Esophagus muscularis mucosa (tissue), 4 donors: ENCODE results near the gene TRIM71.

Source experiments
- CTCF ChIP-seq, 3 experiments: fragments of 200-600 bp in 2 of 3; fragments of 450-650 bp in 1 of 3; sonication (generic) in 2 of 3; IDR thresholded peaks; one replicate each; pipeline ENCODE4 v1.5.1; 2017 to 2019; ENCODE audit warnings: antibody characterized with exemption in 3 of 3, mild to moderate bottlenecking in 2 of 3, moderate library complexity in 1 of 3
- EP300 ChIP-seq: sonication (generic); formaldehyde crosslinking; IDR thresholded peaks from one replicate; pipeline ENCODE4 v1.6.1; 2017; ENCODE audit warnings: antibody characterized with exemption
- POLR2A ChIP-seq: fragments of 450-650 bp; IDR thresholded peaks from one replicate; pipeline ENCODE4 v1.6.1; 2017; ENCODE audit warnings: antibody characterized with exemption, moderate library complexity, mild to moderate bottlenecking, low read depth

GRCh38 chr3:32894977-32895376, 77.2 kb downstream of the TRIM71 start:
- TF ChIP-seq CTCF (IDR thresholded peaks at IDR 0.05) = no peak
- TF ChIP-seq EP300 = no peak
- no peak for TF ChIP-seq POLR2A
